Hepatic stellate cell (primary cell): ENCODE measurements around the gene CAMK2B.
"Not testable (repeated sequence)": the region's sequence is repeated elsewhere in the genome, so short reads cannot be mapped to it uniquely, and the experiment has no call there.

Source experiments
- DNase-seq: peaks from one replicate; pipeline ENCODE4 v3.0.0; 2011; ENCODE audit warnings: low spot score

The CAMK2B gene

DNA sequence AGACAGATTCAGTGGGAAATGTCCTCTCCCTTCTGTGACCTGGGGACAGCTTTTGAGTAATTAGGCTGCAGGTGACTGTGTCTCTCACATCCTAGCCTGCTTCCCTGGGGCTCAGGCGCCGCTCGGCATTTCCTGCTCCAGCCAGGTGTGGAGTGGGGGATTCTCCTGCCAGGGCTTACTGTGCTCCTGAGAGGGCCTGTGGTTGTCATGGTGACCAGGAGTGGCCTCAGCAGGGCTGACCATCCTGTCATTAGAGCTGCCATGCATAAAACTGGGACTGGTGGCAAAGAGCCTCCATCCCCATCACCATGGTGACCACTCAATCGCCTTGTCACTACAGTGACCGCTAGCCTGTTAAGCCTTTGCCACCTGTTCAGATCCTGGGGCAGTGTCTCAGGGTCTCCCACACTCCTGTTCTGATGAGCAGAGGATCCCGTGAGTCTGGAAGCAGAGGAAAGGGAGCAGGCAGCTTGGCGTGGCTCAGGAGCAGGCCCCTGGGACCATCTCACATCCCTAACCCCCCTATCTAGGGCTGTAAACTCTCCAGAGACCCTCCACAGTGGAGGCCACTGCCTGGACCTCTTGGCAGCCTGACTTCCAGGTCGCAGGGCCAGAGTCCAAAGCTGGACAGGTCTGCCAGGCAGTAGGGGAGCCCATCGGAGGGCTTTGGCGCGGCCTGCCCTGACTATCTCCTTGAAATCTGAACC is 136.0 kb downstream of the CAMK2B start, which contains the start of gene GCK:
Gene GCK (minus strand): TSS at position 154 of the 707 bp plus-strand sequence. CDS start 486 bp downstream, outside the sequence.
- no peak for DNase-seq

DNA sequence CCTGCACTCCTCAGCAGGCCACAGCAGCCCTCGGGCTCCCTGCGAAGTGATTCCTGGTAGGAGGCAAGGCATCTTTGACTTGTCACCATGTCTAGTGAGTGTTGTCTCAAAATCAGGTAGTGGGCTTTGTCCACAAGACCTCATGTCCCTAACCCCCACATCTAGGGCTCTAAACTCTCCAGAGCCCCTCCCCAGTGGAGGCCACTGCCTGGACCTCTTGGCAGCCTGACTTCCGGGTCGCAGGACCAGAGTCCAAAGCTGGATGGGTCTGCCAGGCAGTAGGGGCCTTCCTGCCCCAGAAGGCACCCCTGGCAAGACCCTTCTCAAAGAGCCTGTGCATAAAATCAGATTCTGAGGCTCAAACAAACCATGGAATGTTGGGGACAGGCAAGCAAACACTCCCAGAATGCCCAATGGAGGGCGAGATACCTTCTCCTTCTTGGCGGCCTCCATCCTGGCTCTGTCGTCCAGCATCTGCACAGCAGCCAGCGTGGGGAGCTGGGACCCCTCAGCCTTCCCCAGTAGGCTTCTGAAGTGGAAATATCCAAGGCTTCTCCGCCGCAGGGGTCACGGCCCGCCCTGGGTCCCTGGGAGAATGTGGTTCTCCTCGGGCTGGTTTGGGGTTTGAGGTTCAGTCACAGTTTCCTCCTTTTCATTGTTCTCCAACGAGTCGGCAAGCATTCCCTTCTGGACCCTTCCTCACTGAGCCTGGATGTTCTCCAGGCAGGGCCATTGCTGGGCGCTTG is 136.7 kb downstream of the CAMK2B start:
- no peak for DNase-seq

- no peak for DNase-seq
These were observed 137.6 kb downstream of the CAMK2B start for GRCh38 chr7:44187636-44188416.

DNA sequence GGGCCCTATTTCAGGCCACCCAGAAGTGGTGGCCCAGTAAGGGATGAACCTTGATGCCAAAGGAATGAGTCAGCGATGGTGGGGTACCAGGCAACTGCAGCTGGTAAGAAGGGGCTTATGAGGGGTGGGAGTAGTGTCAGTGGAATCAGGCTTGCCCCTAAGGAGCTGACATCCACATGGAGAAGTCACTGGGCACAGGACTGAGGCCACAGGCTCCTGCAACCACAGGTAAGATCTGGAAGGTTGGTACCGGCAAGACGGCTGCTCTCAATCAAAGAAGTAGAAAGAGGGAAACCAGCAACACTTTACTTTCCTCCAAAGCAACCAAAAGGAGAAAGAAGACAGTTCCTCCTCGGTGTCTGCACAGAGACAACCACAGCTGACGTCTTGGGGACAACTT is 138.7 kb downstream of the CAMK2B start:
- no peak for DNase-seq

- no peak for DNase-seq
These were observed 139.7 kb downstream of the CAMK2B start for GRCh38 chr7:44185729-44186128.

DNA sequence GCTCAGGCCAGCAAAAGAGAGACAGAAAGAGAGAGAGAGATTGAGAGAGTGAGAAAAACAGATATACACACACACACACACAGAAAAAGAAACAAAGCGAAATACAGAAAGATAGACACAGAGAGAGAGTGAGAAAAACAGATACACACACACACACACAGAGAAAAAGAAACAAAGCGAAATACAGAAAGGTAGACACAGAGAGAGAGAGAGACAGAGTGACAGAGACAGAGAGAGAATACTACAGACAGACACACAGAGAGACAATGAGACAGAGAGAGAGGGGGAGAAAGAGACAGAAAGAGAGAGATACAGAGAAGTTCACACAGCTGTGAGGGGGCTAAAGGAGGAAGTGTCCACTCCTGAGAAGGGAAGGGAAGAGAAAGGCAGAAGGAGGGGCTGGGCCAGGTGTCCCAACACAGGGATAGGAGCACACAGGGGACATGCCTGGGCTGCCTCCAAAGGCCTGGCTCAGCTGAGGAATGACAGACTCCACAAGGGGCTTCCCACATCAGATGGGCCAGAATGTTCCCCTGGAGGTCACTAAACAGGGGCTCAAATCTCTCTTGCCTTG is 140.4 kb downstream of the CAMK2B start:
- no peak for DNase-seq

DNA sequence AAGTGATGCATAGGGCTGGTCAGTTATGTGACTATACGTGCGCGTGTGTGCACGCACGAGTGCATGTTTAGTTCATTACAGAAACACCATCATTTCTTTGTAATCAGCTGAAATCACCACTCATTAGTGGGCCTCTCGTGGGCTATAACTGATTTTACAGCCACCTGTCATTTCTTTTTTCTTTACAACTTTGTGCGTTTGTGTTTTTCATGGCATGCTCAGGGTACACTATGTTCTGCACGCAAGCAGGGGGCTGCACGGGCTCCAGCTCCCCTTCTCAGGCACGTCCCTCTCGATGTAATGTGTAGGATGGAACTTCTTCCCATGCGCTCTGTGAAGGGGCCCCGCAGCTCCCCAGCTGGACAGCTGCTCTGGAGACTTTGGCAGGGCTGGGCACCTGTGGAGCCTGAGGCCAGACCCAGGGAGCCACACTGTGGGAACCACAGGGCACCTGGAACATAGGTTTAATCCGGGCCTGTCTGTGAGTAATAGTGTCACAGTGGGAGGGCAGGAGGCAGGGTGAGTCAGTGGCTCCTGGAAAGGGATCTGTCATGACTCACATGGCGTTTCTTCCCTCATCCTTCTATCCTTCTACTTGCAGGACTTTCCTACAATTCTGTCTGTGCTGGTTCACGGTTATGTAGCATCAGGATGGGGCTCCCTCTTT is 141.1 kb downstream of the CAMK2B start:
- peak; percentile 82 for DNase-seq

GRCh38 chr7:44183386-44183785 is 142.0 kb downstream of the CAMK2B start:
- DNase-seq, result no peak

GRCh38 chr7:44182827-44183226 is 142.6 kb downstream of the CAMK2B start:
- no peak for DNase-seq

DNA sequence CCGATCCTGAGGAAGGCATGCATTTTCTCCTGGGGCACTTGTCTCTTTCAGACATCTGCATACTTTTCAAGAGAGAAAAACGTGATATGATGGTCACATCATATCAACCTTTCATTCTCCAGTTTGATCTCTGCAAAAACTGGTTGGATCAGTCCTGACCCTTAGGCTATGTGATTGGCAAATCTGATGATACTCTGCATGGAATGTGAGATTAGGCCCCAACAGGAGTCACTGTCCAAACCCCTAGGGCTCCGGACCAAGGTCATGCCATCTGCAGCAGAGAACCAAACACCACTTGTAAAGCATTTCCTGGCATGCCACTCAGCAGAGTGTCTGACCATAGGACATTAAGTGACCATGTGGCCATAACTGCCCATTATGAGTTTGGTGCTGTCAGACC is 144.8 kb downstream of the CAMK2B start:
- DNase-seq, result no peak

GRCh38 chr7:44177570-44178131 is 147.7 kb downstream of the CAMK2B start:
- no peak for DNase-seq

DNA sequence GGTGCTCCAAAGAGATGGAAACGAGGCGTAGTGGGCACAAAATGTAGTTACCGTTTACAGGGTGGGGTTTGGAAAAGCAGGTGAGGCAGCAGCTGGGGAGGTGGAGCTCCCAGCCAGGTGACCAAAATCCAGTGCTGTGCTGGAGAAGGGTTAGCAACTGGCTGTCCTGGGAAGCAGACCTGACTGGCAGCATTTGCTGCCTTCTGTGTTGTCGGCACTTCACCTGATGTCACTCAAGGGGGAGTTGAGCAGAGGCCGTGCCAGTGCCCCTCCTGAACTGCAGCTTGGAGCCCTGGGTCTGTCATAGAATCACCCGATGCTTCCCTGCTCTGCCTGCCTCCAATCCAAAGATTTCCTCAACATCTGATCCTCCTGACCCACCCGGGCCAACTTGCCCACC is 148.9 kb downstream of the CAMK2B start:
- DNase-seq, result no peak

GRCh38 chr7:44175730-44176129 is 149.7 kb downstream of the CAMK2B start:
- DNase-seq, result no peak

DNA sequence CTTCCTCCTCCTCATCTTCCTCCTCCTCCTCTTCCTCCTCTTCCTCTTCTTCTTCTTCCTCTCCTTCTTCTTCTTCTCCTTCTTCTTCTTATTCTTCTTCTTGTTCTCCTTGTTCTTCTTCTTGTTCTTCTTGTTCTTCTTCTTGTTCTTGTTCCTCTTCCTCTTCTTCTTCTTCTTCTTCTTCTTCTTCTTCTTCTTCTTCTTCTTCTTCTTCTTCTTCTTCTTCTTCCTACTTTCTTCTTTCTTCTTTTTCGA is 150.8 kb downstream of the CAMK2B start:
- DNase-seq, result not testable (repeated sequence)

DNA sequence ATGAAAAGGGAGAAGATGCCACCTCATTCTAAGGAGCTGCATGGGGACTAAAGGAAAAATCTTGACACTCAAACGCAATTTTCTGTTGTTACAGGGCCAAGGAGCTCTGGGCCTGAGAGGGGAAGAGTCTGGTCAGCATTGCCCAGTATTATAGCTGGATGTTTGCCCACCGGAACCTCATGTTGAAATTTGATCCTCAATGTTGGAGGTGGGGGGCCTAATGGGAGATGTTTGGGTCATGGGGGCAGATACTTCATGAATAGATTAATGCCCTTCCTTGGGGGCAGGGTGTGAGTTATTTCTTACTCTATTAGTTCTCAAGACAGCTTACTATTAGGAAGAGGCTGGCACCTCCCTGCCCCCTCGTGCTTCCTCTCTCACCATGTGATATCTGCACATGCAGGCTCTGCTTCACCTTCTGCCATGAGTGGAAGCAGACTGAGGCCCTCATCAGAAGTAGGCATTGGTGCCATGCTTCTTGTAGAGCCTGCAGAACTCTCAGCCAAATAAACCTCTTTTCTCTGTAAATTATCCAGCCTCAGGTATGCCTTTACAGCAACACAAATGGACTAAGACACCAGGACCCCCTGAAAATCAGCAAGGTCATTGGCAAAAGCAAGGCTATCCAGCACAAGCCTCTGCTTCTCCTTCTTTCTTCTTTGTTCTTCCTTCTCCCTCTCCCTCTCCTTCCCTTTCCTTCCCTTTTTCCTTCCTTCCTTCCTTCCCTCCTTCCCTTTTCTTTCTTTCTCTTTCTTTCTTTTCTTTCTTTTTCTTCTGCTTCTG is 151.3 kb downstream of the CAMK2B start:
- no peak for DNase-seq

GRCh38 chr7:44172803-44173424 is 152.5 kb downstream of the CAMK2B start:
- no peak for DNase-seq

- DNase-seq, result no peak
These were observed 153.0 kb downstream of the CAMK2B start for GRCh38 chr7:44172352-44172751.

GRCh38 chr7:44171901-44172300 is 153.5 kb downstream of the CAMK2B start:
- not testable (repeated sequence) for DNase-seq

- DNase-seq, result no peak
These were observed 157.5 kb downstream of the CAMK2B start for GRCh38 chr7:44167920-44168319.
